Measurements from ENCODE around the gene CD300A.

Gene CD300A

GRCh38 chr17:74441537-74441936 is 24.9 kb upstream of the CD300A start:
- DNase-seq = no peak

GRCh38 chr17:74442291-74442669 is 24.2 kb upstream of the CD300A start:
- DNase-seq = no peak

GRCh38 chr17:74442670-74443515 is 23.5 kb upstream of the CD300A start:
- no peak for DNase-seq

GRCh38 chr17:74443516-74444296 is 22.7 kb upstream of the CD300A start:
- DNase-seq = no peak

GRCh38 chr17:74444406-74444805 is 22.0 kb upstream of the CD300A start:
- DNase-seq = no peak

- no peak for DNase-seq
Observed at GRCh38 chr17:74445158-74445557, 21.3 kb upstream of the CD300A start.

- DNase-seq = no peak
Observed at GRCh38 chr17:74446551-74447500, 19.6 kb upstream of the CD300A start.

GRCh38 chr17:74447628-74448159 is 18.7 kb upstream of the CD300A start:
- DNase-seq = no peak

- DNase-seq = no peak
Observed at GRCh38 chr17:74448756-74449155, 17.7 kb upstream of the CD300A start.

GRCh38 chr17:74449306-74449705 is 17.1 kb upstream of the CD300A start:
- no peak for DNase-seq

- no peak for DNase-seq
Observed at GRCh38 chr17:74449773-74450172, 16.7 kb upstream of the CD300A start.

- DNase-seq = no peak
Observed at GRCh38 chr17:74450231-74450630, 16.2 kb upstream of the CD300A start.

- DNase-seq = no peak
Observed at GRCh38 chr17:74450925-74451403, 15.5 kb upstream of the CD300A start.

GRCh38 chr17:74451557-74451956 is 14.9 kb upstream of the CD300A start:
- DNase-seq = no peak

- DNase-seq = no peak
Observed at GRCh38 chr17:74452033-74452840, 14.2 kb upstream of the CD300A start.

- no peak for DNase-seq
Observed at GRCh38 chr17:74452841-74453661, 13.4 kb upstream of the CD300A start.

GRCh38 chr17:74453665-74454196 is 12.7 kb upstream of the CD300A start:
- peak; percentile 49 to 55 for DNase-seq

- no peak for DNase-seq
Observed at GRCh38 chr17:74454197-74455024, 12.0 kb upstream of the CD300A start.

- DNase-seq = no peak
Observed at GRCh38 chr17:74455025-74455545, 11.3 kb upstream of the CD300A start.
